Sciatic nerve (tissue), 2 donors: ENCODE results near the gene PPFIA1. TPM values are rescaled to one million over a fixed set of nuclear protein-coding genes. Genes with fewer than 3 reads are reported as not detected.
"Not testable (repeated sequence)": the region's sequence is repeated elsewhere in the genome, so short reads cannot be mapped to it uniquely, and the experiment has no call there.

Experiments
- ATAC-seq: fragments of 200-7000 bp; cut with Tn5 transposase; one replicate; pipeline ENCODE4 v1.9.1; 2020; ENCODE audit warnings: mild to moderate bottlenecking, moderate library complexity
- DNase-seq: peaks from one replicate; pipeline ENCODE4 v3.0.0-alpha.2; 2020; ENCODE audit warnings: low spot score
- intact Hi-C: fragments of 100-400 bp; cut with DNase I; formaldehyde crosslinking; loops from one replicate; pipeline ENCODE4 v1.14.2; 2022
- total RNA-seq: library from RNA; stranded (reverse); fragmentation: NEBNext Ultra II Directional; extraction: Animal tissue kit (Norgen Biotek cat#: 25700); gene quantifications from one replicate; pipeline ENCODE4 v1.2.1, GENCODE V29; 2021
- donor health status: DM: no; HTN: no; CAD: no.
- donor health status: DM: no; HTN: no; CAD: no.

Gene PPFIA1
- total RNA-seq, 1 donor from 2014 or later = 82.4 TPM

DNA sequence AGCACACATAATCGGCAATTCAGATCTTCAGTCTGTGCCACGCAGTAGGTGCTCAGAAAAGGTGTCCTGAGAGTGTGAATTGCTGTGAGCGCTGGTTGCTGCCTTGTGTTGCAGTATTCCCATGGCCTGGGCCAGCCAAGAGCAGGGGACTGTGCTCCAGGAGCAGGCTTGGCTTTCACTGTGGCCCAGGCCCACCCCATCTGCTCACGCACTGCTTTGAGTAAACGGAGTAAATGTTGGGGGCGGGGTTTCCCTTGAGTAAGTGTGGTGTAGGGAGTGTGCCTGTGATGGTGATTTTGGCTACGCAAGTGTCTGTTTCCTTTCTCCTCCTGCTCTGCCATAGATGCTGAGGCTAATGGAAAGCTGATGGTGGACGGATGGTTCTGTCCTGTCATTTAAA lies 130.2 kb downstream of the PPFIA1 start:
- intact Hi-C loops = no loop called here
- ATAC-seq = no peak
- no peak for DNase-seq

DNA sequence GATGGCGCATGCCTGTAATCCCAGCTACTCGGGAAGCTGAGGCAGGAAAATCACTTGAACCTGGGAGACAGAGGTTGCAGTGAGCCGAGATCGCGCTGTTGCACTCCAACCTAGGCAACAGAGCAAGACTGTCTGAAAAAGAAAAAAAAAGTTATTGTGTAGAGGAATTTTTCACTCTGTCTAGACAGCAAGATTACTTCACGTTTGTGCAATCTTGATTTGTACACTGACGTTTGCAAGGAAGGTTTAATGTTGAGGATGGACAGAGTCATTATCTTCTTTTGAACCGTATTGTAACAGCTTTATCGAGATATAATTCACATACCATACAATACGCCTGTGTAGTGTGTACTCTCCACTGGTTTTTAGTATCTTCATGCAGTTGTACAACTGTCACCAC lies 131.5 kb downstream of the PPFIA1 start:
- intact Hi-C loops = no loop called here
- ATAC-seq = no peak
- no peak for DNase-seq

DNA sequence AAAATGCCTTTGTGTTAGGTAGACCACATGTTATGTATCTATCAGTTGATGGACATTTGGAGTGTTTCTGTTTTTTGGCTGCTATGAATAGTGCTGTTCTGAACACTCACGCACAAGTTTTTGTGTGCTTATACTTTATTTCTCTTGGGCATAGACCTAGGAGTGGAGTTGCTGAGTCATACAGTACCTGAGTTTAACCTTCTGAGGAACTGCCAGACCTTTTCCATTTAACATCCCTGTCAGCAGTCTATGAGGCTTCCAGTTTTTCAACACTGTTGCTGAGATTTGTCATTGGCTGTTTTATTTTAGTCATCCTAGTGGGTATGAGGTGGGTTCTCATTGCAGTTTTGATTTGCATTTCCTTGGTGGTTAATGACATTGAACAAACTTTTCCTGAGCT lies 132.2 kb downstream of the PPFIA1 start:
- ATAC-seq = no peak
- no peak for DNase-seq
- intact Hi-C loops = no loop called here

DNA sequence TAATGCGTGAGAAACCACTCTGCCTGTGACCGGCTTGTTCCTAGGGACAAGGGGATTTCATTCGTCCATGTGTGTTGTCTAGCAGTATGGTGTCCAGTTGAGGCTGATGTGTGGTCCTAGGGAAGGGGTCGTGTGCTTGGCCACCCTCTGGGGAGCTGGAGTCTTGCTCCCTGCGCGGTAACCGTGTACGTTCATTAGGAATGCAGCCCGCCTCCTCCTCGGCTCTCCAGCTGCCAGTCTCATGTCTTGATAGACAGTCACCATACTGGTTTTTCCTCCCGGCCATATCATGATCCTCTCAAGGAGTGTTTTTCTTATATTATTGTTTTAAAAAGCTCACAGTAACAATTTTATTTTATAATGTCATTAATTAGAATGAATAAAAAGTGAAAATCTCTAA lies 133.8 kb downstream of the PPFIA1 start:
- no peak for DNase-seq
- intact Hi-C loops = no loop called here
- no peak for ATAC-seq

DNA sequence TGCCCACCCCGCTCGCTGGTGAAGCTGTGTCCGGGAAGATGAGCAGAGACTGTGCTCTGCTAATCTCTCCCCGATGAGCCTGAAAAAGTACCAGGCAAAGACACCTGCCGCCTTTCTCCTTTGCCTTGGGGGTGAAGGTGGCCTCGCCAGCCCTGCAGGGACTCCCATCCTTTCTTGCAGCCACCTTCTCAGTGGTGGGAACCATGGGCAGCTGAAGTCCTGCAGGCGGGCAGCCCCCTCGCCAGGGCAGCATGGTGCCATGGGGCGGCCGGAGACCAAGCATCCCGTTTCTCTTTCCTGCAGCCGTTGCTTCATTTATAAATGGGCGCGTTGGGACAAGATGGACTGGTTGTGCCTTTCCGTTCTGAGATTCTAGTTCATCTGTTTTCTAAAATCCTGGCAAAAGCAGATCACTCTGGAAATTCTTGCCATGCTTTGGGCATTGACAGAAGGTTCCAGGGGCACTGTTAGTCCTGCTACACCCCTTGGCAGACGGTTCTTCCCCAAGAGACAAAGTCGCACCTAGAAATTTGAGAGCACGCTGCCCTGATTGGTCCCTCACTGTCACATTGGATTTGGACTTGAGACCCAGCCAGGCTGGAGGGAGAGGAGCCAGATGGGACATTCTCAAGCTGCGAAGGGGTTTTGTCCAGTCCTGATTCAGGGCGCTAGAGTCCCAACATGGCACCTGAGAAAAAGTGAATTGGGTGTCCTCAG lies 135.3 kb downstream of the PPFIA1 start:
- intact Hi-C loops = no loop called here
- ATAC-seq (no peak), DNase-seq (no peak)

DNA sequence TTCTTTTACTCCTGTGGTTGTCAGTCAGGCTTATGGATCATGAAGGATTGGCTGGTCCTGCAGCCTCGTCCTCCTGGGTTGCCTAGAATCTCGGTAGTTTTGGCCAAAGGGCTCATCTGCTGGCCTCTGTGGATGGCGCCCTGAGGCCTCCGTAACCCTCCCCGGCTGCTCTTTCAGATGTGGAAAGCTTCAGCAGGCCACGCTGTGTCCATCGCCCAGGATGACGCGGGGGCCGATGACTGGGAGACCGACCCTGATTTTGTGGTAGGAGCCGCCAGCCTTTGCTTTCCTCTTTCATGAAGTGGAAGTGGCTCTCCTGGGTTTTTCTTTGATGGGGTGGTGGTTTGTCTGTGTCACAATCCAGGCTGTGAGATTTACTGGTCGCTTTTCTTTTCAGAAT lies 136.6 kb downstream of the PPFIA1 start:
- intact Hi-C loops = no loop called here
- DNase-seq = no peak
- no peak for ATAC-seq

DNA sequence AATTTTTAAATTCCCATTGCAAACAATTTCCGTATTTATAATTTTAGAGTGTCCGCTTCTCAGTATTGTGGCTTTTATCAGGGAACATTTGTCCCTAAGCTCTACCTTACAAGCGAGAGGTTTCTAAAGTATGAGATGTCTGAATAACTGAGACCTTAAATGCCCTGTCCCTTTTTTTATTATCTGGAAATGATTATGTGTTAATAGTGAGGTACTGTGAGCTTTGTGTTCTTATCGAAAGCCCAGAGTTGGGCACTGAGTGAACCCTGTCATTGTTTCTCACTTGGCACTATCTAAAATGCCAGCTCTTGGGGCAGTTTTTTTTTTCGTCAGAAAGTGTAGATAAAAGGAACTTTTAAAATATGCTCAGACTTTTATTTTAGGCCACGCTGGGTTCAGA lies 137.3 kb downstream of the PPFIA1 start:
- intact Hi-C loops = no loop called here
- no peak for ATAC-seq

DNA sequence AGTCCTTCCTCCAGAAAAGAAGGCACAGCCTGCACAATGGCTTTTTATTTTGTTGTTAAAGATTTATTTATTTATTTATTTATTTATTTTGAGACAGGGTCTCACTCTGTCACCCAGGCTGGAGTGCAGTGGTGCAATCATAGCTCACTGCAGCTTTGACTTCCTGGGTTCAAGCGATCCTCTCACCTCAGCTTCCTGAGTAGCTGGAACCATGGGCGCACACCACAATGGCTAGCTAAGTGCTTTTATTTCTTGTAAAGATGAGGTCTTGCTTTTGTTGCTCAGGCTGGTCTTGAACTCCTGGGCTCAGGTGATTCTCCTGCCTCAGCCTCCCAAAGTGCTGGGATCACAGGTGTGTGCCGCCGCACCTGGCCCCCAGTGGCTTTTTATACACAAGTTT lies 137.8 kb downstream of the PPFIA1 start:
- intact Hi-C loops, DNase-seq, ATAC-seq: not testable (repeated sequence)

More for the DNA sequence above, 137.3 kb downstream of the PPFIA1 start:
- DNase-seq = no peak

DNA sequence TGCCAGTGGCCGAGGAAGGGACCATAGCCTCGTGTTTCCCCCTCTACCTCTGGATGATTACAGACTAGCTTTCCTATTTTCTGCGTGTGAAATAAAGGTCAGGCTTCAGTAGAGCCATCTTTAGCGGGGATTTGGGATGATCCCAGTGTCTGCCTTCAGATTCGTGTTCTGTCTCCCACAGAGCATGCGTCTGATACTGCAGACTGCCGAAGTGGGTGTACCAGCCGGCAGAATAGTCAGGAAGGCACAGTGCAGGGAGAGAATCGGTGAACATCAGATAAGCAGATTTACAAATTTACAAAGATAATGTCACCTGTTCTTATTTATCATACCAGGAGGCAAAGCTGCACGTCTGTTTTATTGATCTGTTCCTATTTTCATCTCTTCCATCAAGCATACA lies 138.9 kb downstream of the PPFIA1 start:
- no peak for DNase-seq
- intact Hi-C loops = no loop called here
- no peak for ATAC-seq

DNA sequence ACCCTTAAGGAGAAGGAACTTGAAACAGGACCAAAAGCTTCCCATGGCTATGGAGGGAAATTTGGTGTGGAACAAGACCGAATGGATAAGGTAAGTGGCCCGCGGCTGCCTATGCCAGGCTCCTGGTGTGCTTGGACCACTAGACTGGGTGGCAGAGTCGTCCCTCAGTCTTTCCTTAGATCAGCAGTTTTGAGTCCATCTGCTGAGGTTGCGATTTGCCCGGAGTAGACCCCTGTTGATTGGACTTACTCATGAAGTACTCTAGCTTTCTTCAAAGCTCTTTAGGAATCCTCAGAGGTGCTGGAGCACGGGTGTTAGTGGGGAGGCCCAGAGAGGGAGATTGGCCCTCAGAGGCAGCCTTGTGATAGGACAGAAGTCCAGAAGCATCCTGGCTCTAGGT lies 139.4 kb downstream of the PPFIA1 start:
- ATAC-seq = no peak
- no peak for DNase-seq
- intact Hi-C loops = no loop called here

DNA sequence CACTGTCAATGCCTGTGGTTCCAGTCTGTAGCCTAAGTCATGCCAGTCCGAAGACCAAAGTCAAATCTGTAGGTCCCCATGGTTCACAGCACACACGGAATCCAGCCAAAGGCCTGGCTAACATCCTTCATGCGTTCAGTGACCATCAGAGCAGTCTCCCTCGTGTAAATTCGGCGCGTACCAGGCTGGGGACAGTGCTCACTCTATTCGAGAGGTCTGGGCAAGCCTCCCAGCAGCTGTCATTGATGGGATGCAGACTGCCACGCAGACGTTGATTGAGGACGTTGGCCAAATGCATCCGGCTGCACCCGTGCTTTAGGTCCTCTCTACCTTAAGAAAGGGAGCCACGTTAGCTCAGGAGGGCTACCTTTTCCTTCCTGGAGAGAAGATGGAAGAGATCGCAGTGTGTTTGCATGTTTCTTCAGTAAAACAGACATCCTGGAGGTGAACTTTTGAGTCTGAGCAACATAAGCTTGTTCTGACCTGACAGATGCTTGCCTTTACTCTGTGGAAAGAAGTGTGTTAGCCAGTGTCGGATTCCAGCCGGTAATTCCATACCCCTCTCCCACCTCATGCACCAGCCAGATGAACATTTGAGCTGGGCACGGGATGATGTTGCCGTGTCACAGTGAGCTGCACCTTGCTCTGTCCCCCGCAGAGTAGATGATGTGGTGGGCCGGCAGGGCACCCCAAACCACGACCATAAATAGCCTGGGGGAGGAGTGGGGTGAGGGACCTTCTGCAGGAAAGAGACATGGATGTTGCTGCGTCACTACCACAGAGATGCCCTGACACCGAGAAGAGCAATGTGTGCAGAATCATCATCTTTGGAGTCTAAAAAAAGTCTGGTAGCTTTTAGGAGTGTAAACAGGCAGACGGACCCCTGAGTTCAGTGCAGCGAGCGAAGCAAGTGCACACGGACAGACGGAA lies 140.1 kb downstream of the PPFIA1 start:
- intact Hi-C loops = no loop called here
- DNase-seq (no peak), ATAC-seq (no peak)

DNA sequence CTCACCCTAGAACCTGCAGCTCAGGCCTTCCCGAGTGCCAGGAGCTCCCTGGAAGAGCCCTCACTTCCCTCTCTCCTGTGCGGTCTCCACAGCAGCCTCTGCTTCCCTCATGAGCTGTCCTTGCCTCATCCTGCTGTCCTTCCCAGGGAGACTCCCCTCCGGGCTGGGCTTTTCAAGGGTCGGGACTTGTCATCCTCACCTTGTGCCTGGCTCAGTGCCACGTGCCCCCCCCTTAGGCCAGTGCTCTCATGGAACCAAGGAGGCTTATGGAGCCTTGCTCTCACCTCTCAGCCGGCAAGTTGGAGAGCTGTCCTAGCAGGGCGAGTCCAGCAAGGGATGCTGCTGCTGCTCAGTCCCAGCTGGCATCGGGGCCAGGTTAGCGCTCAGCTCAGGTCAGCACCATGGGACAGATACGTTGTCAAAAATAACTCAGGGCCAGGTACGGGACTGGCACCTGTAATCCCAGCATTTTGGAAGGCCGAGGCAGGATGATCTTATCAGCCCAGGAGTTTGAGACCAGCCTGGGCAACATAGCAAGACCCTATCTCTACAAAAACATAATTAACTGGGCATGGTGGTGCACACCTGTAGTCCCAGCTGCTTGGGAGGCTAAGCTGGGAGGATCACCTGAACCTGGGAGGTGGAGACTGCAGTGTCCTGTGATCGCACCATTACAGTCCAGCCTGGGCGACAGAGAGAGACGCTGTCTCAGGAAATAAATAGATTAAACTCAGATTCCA lies 141.4 kb downstream of the PPFIA1 start:
- DNase-seq (no peak), ATAC-seq (no peak)
- intact Hi-C loops = no loop called here

DNA sequence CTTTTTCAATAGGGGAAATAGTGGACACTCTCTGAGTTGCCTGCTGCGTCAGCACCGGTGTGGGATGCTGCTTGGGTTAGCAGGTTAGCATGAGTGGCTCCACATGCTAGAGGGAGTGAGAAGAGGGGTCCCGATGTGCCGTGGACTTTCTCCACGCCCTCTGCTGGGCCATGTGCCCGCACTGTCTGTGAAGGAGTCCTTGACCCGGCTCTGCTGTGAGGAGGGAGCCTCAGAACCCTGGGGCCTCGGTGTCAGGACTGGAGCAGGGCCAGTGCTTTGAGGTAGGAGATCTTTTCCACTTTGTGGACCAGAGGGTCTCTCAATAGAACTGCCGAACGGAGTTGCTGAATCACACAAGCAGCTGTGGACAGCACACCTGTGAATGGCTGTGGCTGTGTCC lies 142.7 kb downstream of the PPFIA1 start:
- intact Hi-C loops = no loop called here
- ATAC-seq = no peak
- no peak for DNase-seq

DNA sequence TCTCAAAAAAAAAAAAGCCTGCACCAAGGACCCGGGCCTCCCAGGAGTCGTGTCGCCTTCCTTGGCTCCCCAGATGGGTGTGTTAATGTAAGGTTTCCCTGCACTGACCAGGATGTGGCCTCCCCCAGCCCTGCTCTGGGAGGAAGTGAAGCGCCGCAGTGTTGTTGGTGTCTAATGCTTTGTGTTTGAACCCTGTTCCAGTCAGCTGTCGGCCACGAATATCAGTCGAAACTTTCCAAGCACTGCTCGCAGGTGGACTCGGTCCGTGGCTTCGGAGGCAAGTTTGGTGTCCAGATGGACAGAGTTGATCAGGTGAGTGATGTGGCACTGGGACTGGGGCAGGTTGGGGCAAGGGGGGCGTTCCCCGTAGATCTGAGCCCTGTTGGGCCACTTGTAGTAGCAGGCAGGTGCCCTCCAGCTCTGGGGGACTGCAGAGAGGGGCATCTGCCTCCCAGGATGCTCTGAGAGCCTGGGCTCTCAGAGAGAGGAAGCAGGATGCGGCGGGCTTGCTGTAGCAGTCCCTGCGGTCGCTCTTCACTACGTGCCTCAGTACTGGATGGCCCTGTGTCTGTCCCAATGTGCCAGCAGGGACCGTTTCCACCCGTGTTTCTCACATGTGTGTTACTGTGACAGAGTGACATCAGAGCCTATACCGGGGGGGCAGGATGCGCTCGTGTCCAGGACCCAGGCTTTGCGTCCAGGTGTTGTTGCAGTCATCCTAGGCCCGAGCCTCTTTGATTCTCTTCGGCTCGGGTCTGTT lies 144.0 kb downstream of the PPFIA1 start:
- intact Hi-C loops = no loop called here
- ATAC-seq (peak; percentile 31), DNase-seq (no peak)

DNA sequence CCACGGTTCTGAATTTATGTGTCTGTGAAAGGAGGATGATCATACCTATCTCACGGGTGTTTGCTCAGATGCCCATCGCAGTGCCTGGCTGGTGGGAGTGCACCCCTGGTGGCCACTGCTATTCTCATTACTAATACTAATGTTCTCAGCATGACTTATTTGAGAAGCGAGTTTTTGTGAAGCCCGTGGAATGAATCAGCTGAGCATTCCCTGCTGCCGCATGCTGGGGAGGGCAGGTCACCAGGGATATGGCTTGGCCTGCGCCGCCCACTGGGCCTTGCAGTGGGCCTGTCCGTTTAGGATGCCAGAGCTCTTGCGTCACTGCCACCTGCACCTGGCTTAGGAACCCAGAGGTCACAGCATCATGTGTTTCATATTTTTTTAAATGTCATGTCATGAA lies 144.7 kb downstream of the PPFIA1 start:
- DNase-seq (no peak), ATAC-seq (peak; percentile 79)
- intact Hi-C loops = no loop called here

DNA sequence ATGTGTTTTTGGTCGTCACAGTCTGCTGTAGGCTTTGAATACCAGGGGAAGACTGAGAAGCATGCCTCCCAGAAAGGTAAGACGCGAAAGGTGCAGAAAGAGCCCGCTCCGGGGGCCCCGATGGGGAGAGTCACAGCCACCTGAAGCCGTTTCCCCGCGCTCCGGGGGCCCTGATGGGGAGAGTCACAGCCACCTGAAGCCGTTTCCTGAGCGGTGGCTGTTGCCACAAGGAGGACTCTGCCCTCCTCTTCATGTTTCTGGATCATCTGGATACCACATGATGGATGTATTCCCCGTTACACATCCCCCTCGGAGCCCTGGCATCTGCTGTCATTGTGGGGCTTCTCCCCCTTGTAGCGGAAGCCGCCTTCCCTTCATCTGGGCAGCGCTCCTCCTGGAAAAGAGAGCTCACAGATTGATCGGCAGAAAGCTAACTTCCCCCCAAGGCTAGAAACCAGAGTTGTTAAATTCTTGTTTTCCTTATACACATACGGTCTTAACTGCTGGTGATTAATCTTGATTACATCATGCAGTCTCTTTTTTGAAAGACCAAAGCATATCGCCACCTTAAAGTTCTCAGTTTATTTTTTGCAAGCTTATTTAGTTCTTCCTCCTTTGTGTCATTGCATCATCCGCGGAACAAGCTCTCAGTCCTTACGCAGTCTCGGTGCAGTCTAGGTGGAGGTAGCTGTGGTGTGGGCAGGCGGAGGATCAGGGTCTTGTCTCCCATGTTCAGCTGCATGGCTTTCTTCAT lies 145.3 kb downstream of the PPFIA1 start:
- DNase-seq = no peak
- no peak for ATAC-seq

DNA sequence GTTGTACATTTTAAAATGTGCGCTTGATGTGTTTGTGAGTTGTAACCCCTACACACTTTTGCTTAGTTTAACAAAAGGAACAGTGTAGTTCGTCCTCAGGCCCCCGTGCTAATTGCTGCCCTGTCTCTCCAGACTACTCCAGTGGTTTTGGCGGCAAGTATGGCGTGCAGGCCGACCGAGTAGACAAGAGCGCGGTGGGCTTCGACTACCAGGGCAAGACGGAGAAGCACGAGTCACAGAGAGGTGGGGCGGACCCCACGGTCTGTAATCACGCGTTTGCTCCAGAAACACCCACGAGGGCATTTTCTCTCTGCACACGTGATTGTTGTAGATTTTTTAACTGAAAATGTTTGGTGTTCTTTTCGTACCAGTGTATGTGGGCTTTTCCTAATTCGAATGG lies 146.4 kb downstream of the PPFIA1 start:
- intact Hi-C loops = no loop called here
- no peak for DNase-seq
- no peak for ATAC-seq

More for the DNA sequence above, 145.3 kb downstream of the PPFIA1 start:
- intact Hi-C loops = no loop called here

DNA sequence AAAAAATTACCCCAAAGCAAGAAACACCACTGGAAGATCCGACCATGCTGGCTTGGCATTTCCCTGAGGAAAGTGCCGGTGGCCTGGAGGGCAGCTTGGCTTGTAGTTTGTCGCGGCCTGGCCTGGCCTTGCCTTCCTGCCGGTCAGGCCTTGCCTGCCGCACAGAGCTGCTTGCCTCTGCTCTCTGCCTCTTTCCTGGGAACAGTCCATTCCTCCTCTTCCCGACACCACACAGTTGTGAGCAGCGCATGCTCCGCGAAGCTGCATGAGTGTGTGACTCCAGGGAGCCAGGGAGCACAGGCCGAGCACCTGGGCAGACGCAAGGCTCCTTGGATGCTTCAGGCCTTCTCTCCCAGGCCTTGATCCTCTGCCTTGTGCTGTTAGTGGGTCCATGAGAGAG lies 147.6 kb downstream of the PPFIA1 start:
- ATAC-seq (no peak), DNase-seq (no peak)
- intact Hi-C loops = no loop called here
